Stimulated activated CD8-positive, alpha-beta memory T cell treated with anti-CD3 and anti-CD28 coated beads, Interleukin-12 subunit alpha, Interleukin-12 subunit beta, amount 100 ng/mL, for 24 hours (primary cell): ENCODE data around the gene RNU1-4.
"Not testable (repeated sequence)": the region's sequence is repeated elsewhere in the genome, so short reads cannot be mapped to it uniquely, and the experiment has no call there.

Experiments used
- DNase-seq: peaks from one replicate; pipeline ENCODE4 v3.0.0-alpha.2; 2020; ENCODE audit errors: extremely low read depth

RNU1-4 gene

GRCh38 chr1:16770139-16770759 is 29.9 kb downstream of the RNU1-4 start:
- not testable (repeated sequence) for DNase-seq

- not testable (repeated sequence) for DNase-seq
These were observed 30.7 kb downstream of the RNU1-4 start for GRCh38 chr1:16770896-16771446.

GRCh38 chr1:16772275-16773204 is 32.2 kb downstream of the RNU1-4 start:
- DNase-seq = not testable (repeated sequence)

- not testable (repeated sequence) for DNase-seq
These were observed 32.9 kb downstream of the RNU1-4 start for GRCh38 chr1:16773205-16773596.

GRCh38 chr1:16773723-16774122 is 33.4 kb downstream of the RNU1-4 start:
- DNase-seq = not testable (repeated sequence)

- not testable (repeated sequence) for DNase-seq
These were observed 34.5 kb downstream of the RNU1-4 start for GRCh38 chr1:16774773-16775172.

GRCh38 chr1:16775290-16775689 is 35.0 kb downstream of the RNU1-4 start:
- DNase-seq = not testable (repeated sequence)

- DNase-seq = not testable (repeated sequence)
These were observed 35.9 kb downstream of the RNU1-4 start for GRCh38 chr1:16776248-16776647.

GRCh38 chr1:16776835-16777234 is 36.5 kb downstream of the RNU1-4 start:
- not testable (repeated sequence) for DNase-seq

GRCh38 chr1:16777821-16778220 is 37.5 kb downstream of the RNU1-4 start:
- DNase-seq = not testable (repeated sequence)

GRCh38 chr1:16779525-16779924 is 39.2 kb downstream of the RNU1-4 start:
- not testable (repeated sequence) for DNase-seq

GRCh38 chr1:16781033-16781432 is 40.7 kb downstream of the RNU1-4 start:
- not testable (repeated sequence) for DNase-seq

GRCh38 chr1:16781625-16782024 is 41.3 kb downstream of the RNU1-4 start:
- DNase-seq = not testable (repeated sequence)

GRCh38 chr1:16784955-16785354 is 44.6 kb downstream of the RNU1-4 start:
- DNase-seq = not testable (repeated sequence)

GRCh38 chr1:16786362-16786761 is 46.0 kb downstream of the RNU1-4 start:
- not testable (repeated sequence) for DNase-seq

GRCh38 chr1:16787175-16787574 is 46.9 kb downstream of the RNU1-4 start:
- not testable (repeated sequence) for DNase-seq

GRCh38 chr1:16787711-16788110 is 47.4 kb downstream of the RNU1-4 start:
- DNase-seq = not testable (repeated sequence)
